WERI-Rb-1 (cell line): ENCODE results near the gene CRAT.

Experiments
- DNase-seq: peaks from one replicate; pipeline ENCODE4 v3.0.0-alpha.2; 2020
- H3K27ac ChIP-seq: fragments of 250-450 bp; sonication (Bioruptor Pico); 2 replicates; pipeline ENCODE4 v1.5.1; 2020; ENCODE audit warnings: mild to moderate bottlenecking, moderate library complexity
- H3K27me3 ChIP-seq: fragments of 250-450 bp; sonication (Bioruptor Pico); 2 replicates; pipeline ENCODE4 v1.5.1; 2021; ENCODE audit warnings: mild to moderate bottlenecking, low read depth, moderate library complexity; ENCODE audit not compliant: insufficient read depth, severe bottlenecking
- H3K36me3 ChIP-seq: fragments of 250-450 bp; sonication (Bioruptor Pico); 2 replicates; pipeline ENCODE4 v1.5.1; 2020; ENCODE audit warnings: mild to moderate bottlenecking, moderate library complexity
- H3K4me3 ChIP-seq: 2 replicates; pipeline ENCODE4 v1.5.1; 2011; ENCODE audit warnings: low read depth, mild to moderate bottlenecking, control low read depth, low read length
- H3K9me3 ChIP-seq: fragments of 250-450 bp; sonication (Bioruptor Pico); 2 replicates; pipeline ENCODE4 v1.5.1; 2021; ENCODE audit warnings: mild to moderate bottlenecking, moderate library complexity; ENCODE audit not compliant: severe bottlenecking
- CTCF ChIP-seq: IDR thresholded peaks from 2 replicates; pipeline ENCODE4 v1.5.1; 2011; ENCODE audit warnings: low read depth, mild to moderate bottlenecking, control low read depth, inconsistent platforms, low read length

The CRAT gene

GRCh38 chr9:129053020-129053419 lies 57.6 kb downstream of the CRAT start:
- Histone ChIP-seq H3K27me3 (no peaks in the 10 kb centered on the region), H3K9me3 (no peaks in the 10 kb centered on the region), H3K27ac (no peak overlapping the region), H3K4me3 (no peak overlapping the region), H3K36me3 (peaks cover 50% of the 10 kb centered on the region)
- no peak for TF ChIP-seq CTCF
- no peak for DNase-seq

- TF ChIP-seq CTCF = no peak
- H3K4me3 ChIP-seq = no peak overlapping the region
- H3K27ac ChIP-seq = no peak overlapping the region
- H3K27me3 ChIP-seq = no peaks in the 10 kb centered on the region
- no peaks in the 10 kb centered on the region for H3K9me3 ChIP-seq
- H3K36me3 ChIP-seq = peaks cover 50% of the 10 kb centered on the region
- DNase-seq = no peak
Measured at GRCh38 chr9:129052592-129052991, 58.0 kb downstream of the CRAT start.
